ENCODE measurements around the gene ANKK1.

ANKK1 gene

GRCh38 chr11:113376156-113376555 is 11.4 kb upstream of the ANKK1 start:
- DNase-seq (ENCODE audit: low spot score) (no peak), FAIRE-seq (no peak)

- FAIRE-seq (no peak), DNase-seq (ENCODE audit: low spot score) (no peak)
Measured at GRCh38 chr11:113377681-113378412, 9.7 kb upstream of the ANKK1 start.

GRCh38 chr11:113378692-113379091 is 8.9 kb upstream of the ANKK1 start:
- FAIRE-seq (no peak), DNase-seq (ENCODE audit: low spot score) (no peak)

- DNase-seq (ENCODE audit: low spot score) (no peak), FAIRE-seq (no peak)
Measured at GRCh38 chr11:113382121-113382520, 5.5 kb upstream of the ANKK1 start.

GRCh38 chr11:113384551-113384950 is 3.0 kb upstream of the ANKK1 start:
- FAIRE-seq, result no peak
- DNase-seq (ENCODE audit: low spot score), result no peak

- DNase-seq (ENCODE audit: low spot score) (no peak), FAIRE-seq (no peak)
Measured at GRCh38 chr11:113385749-113386148, 1.8 kb upstream of the ANKK1 start.

GRCh38 chr11:113386866-113387265 is 713 bp upstream of the ANKK1 start:
- no peak for FAIRE-seq

GRCh38 chr11:113389272-113389671 is 1.7 kb downstream of the ANKK1 start:
- DNase-seq (ENCODE audit: low spot score), result no peak
- no peak for FAIRE-seq

More at GRCh38 chr11:113386866-113387265, 713 bp upstream of the ANKK1 start:
- DNase-seq (ENCODE audit: low spot score), result no peak

GRCh38 chr11:113392236-113392921 is 4.8 kb downstream of the ANKK1 start:
- FAIRE-seq (no peak), DNase-seq (ENCODE audit: low spot score) (no peak)

GRCh38 chr11:113393501-113393985 is 6.0 kb downstream of the ANKK1 start:
- DNase-seq (ENCODE audit: low spot score) (no peak), FAIRE-seq (no peak)

GRCh38 chr11:113394919-113395318 is 7.3 kb downstream of the ANKK1 start:
- DNase-seq (ENCODE audit: low spot score) (no peak), FAIRE-seq (no peak)

GRCh38 chr11:113395782-113396336 is 8.3 kb downstream of the ANKK1 start:
- FAIRE-seq (no peak), DNase-seq (ENCODE audit: low spot score) (no peak)

GRCh38 chr11:113396690-113397089 is 9.1 kb downstream of the ANKK1 start:
- FAIRE-seq, result no peak

GRCh38 chr11:113397212-113397611 is 9.6 kb downstream of the ANKK1 start:
- FAIRE-seq (no peak), DNase-seq (ENCODE audit: low spot score) (no peak)

More at GRCh38 chr11:113396690-113397089, 9.1 kb downstream of the ANKK1 start:
- DNase-seq (ENCODE audit: low spot score), result no peak

- no peak for FAIRE-seq
Measured at GRCh38 chr11:113397821-113398220, 10.2 kb downstream of the ANKK1 start.

GRCh38 chr11:113398669-113399430 is 11.3 kb downstream of the ANKK1 start:
- FAIRE-seq, result no peak

More at GRCh38 chr11:113397821-113398220, 10.2 kb downstream of the ANKK1 start:
- DNase-seq (ENCODE audit: low spot score), result no peak

GRCh38 chr11:113400631-113401230 is 13.2 kb downstream of the ANKK1 start:
- DNase-seq (ENCODE audit: low spot score) (no peak), FAIRE-seq (no peak)

More at GRCh38 chr11:113398669-113399430, 11.3 kb downstream of the ANKK1 start:
- DNase-seq (ENCODE audit: low spot score), result no peak

GRCh38 chr11:113401718-113402117 is 14.1 kb downstream of the ANKK1 start:
- DNase-seq (ENCODE audit: low spot score), result peak; percentile 41

GRCh38 chr11:113404859-113405430 is 17.4 kb downstream of the ANKK1 start:
- no peak for FAIRE-seq

More at GRCh38 chr11:113401718-113402117, 14.1 kb downstream of the ANKK1 start:
- FAIRE-seq, result no peak

GRCh38 chr11:113405724-113406478 is 18.3 kb downstream of the ANKK1 start:
- no peak for FAIRE-seq
- no peak for DNase-seq (ENCODE audit: low spot score)

More at GRCh38 chr11:113404859-113405430, 17.4 kb downstream of the ANKK1 start:
- no peak for DNase-seq (ENCODE audit: low spot score)
